B cell (primary cell): ENCODE results near the gene SPOCK1.

Experiments used
- CTCF ChIP-seq: fragments of 200-600 bp; IDR thresholded peaks from one replicate; pipeline ENCODE4 v1.8.0; 2022; ENCODE audit warnings: antibody characterized with exemption, mild to moderate bottlenecking
- EZH2 ChIP-seq: IDR thresholded peaks from 2 replicates; pipeline ENCODE4 v1.6.1; 2012; ENCODE audit warnings: borderline replicate concordance, low read depth, mild to moderate bottlenecking, moderate library complexity, low read length; ENCODE audit not compliant: insufficient read depth, poor library complexity, severe bottlenecking

DNA sequence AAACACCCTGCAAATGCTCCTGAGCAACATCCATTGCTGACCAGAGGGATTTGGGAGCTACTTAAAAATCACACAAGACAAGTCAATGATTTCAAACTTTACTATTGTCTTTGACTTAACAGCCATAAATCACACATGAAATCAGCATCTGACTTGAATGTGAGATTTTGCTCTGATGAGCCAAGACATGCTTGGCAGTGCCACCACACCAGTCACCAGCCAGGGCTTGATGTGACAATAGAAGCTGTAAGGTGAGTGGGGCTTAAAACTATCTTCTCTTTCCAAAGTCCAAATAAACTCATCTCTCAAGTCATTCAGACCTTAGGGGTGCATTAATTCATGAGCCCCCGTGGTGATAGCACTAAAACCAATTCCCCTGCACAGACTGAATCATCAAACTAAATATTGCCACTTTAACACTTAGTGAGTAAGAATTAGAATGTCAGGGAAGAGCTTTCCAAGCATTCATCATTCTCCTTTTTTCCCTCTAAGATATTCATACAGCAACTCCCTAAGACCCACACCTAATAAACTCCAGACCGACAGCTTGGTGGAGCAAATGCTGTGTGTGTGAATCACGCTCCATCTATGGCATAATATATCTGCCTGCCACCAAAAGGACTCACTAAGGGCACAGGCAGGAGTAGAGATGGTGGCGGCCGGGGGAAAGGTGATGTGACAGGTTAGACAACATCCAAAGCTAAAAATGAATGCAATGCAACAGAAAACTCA, 119.4 kb downstream of the SPOCK1 start:
- TF ChIP-seq CTCF = no peak
- no peak for TF ChIP-seq EZH2
